HG03432 (cell line): ENCODE measurements around the gene LRRTM4.
"Not testable (repeated sequence)": the region's sequence is repeated elsewhere in the genome, so short reads cannot be mapped to it uniquely, and the experiment has no call there.

ENCODE experiments used
- ATAC-seq: cut with Tn5 transposase; IDR thresholded peaks from one replicate; pipeline ENCODE4 v1.9.1; 2021; ENCODE audit warnings: mild to moderate bottlenecking, moderate library complexity; ENCODE audit not compliant: unreplicated experiment

The LRRTM4 gene

DNA sequence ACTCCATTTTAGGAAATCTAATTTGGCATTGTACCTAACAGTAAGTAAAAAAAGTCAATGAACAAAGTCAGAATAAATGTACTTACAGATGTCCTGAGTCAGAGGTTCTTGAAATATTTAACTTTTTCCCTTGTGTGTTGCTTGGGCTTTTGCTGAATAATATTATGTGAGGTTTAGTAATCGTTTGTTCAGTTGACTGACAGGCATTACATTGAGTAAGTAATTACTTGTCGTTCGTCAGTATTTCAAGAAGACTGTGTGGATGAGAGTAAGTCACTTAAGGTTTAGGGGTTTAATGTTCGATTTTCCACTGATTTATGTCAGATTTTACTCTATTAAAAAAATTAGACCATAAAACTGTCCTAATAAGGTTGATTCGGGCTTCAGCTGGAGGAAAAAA lies 342.9 kb downstream of the LRRTM4 start:
- ATAC-seq: no peak

DNA sequence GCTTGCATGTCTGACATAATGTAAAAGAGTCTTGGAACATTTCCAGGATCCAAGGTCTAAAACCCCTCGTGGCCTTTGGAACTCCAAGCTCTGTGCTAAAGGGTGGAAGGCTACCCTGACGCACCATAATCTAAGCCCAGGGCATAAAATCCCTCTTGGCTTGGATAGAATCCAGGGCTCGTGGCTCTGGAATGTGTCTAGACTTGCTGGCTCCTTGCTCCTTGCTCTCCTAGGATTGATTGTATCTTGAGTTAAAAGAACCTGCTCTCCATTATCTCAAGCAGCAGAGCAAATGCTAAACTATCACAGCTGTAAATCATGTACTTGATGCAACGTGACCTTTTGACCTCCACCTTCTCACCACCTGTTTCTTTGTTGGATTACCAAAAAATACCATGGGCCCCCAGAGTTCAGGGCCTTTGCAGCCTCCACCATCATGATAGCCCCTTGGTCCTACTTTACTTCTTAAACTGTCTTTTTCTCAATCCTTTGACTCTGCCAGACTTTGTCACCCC lies 346.9 kb downstream of the LRRTM4 start:
- ATAC-seq: not testable (repeated sequence)

DNA sequence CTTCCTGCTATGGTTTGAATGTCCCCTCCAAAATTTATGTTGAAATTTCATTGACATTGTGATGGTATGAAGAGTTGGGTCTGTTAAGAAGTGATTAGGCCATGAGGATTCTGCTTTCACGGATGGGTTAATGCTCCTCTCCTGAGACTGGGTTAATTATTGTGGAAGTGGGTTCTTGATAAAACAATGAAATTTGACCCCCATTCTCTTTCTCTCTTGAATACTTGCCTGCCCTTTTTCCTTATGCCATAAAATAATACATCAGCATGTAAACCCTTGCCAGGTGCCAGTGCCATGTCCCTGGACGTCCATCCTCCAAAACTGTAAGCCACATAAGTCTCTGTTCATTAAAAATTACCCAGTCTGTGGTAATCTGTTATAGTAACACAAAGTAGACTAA lies 352.8 kb downstream of the LRRTM4 start:
- ATAC-seq: no peak

DNA sequence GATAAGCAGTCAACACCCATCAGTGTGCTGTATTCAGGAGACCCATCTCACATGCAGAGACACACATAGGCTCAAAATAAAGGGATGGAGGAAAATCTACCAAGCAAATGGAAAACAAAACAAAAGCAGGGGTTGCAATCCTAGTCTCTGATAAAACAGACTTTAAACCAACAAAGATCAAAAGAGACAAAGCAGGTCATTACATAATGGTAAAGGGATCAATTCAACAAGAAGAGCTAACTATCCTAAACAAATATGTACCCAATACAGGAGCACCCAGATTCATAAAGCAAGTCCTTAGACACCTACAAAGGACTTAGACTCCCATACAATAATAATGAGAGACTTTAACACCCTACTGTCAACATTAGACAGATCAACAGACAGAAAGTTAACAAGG lies 358.2 kb downstream of the LRRTM4 start:
- not testable (repeated sequence) for ATAC-seq

DNA sequence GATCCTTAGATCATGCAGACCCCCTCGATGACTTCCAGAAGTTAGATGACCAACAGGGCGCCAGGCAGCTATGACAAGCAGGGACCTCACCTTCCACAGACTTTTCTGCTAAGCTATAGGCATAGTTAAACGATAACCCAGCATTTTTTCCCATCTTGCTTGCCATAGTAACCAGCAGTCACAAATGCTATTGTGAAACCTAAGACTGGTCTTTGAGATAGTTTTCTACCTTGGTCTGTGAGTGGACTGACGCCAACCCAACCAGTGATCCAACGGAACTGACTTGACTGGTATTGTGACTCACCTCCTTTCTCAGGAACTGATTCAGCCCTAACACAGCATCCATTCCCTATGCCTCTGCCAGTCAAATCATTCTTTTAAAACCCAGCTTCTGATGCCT lies 361.2 kb downstream of the LRRTM4 start:
- ATAC-seq: no peak

DNA sequence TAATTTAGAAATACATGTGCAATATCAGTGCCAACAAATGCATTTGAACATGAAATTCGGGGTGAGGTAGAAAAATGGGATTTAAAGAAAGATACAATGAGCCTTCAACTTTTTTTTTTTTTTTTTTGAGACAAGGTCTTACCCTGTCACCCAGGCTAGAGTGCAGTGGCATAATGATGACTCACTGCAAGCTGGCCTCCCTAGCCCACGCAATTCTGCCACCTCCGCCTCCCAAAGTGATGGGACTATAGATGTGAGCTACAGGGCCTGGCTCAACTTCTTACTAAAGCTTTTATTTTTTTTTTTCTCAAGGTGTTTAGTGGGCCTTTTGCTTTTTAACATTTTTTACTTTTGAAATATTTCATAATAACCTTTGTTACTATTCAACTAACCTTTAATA lies 365.6 kb downstream of the LRRTM4 start:
- no peak for ATAC-seq

DNA sequence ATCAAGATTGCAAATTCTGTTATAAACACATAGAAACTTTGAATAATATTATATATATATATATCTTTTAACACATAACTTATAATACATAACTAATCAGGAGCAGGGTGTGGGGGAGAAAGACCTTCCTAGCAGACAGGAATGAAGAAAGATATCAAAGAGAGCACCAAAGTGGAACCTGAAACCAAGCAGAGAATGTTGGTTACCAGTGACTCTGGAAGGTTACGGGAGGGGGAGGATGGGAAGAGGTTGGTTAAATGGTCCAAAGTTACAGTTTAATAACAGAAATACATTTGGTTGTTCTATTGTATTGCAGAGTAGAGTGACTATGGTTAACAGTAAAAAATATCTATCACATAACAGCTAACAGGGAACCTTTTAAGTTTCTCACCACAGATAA lies 366.7 kb downstream of the LRRTM4 start:
- no peak for ATAC-seq

DNA sequence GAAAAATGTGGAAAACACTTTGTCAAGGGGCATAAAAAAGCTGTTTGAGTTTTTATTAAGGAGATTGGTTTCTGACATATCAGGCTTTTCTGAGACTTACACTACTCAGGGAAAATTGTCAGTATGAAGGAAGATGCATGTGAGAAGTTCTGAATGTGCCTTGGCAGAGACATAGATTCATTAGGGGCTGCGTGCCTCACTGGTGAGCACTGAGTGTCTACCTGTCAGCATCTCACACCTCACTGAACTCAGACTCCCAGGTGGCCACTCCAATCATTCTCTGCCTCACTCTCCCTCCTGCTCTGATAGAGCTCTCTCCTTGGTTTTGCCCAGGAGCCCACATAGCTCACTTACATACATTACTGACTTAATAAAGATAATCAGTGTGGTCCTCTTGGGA lies 372.6 kb downstream of the LRRTM4 start:
- no peak for ATAC-seq

DNA sequence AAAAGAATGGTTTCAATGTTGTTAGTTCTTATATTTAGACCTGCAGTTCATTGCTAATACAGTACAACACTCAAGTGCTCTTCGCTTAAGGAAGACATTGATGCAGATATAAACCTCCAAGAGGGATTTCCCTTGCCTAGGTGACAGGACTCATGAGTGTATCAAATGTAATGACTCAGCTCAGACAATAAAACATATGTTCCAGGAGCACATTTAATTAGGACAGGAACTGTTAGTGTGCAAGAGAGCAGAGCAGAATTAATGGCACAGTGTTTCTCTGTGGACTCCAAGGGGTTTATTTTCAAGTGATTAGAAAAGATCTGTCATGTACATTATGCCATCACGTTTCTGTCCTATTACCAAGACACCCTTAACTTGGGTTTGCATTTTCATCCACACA lies 375.0 kb downstream of the LRRTM4 start:
- ATAC-seq: no peak

DNA sequence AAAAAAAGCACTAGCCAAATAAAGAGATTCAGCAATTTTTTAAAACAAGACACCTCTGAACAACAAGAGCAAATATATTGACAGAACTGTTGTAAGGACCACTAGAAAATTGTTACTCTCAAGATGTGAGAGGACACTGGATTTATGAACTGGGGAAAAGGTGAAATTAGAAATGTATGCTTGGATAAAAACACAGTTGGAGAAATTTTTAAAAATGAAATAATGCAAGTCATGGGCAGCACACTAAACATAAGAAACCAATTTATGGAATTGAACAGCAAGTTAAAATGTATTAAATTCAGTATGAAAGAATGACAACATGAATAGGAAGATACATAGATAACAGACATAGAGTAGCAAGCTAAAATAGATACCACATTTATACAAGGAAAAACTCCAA lies 377.4 kb downstream of the LRRTM4 start:
- no peak for ATAC-seq

DNA sequence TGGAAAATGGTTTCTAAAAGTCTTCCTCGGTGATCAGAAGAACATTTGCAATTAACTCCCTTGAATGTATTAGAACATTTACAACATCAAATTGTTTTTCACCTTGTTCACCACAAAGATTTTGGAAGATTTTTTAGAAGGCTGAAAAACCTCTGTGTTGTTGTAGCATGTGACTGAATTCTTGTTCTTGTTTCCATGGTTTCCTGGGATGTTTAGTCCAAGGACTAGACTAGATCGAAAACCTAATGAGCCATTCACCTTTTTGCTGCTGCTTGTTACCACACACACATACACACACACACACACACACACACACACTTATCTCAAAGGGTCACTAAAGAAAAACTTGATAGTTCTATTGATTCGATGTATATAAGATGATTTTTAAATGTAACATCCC lies 380.0 kb downstream of the LRRTM4 start:
- ATAC-seq: no peak

DNA sequence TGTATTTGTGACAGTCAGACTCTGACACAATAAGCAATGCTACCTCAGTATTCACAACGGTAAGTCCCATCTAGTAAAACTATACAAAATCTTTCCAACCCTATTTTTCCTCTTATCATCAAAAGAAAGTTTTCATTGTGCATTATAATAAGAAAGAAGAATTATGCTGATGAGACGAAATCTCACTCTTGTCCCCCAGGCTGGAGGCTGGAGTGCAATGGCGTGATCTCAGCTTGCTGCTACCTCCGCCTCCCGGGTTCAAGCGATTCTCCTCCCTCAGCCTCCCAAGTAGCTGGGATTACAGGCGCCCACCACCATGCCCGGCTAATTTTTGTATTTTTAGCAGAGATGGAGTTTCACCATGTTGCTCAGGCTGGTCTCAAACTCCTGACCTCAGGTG lies 393.7 kb downstream of the LRRTM4 start:
- not testable (repeated sequence) for ATAC-seq

DNA sequence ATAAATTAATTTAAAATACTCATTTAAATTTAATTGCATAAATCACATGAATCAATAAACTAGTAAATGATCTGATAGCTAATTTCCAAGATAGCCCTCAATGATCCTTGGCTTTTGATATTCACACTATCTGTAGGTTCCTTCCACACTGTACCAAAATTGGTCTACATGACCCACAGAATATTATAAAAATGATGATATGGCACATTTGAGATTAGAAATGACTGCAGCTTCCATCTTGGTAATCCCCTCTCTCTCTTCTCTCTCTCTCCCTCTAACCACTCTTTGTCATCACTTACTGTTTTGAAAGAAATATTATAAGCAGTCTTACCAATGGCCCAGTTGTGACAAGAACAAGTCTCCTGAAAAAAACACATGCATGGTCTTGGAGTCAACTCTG lies 394.8 kb downstream of the LRRTM4 start:
- ATAC-seq: no peak

DNA sequence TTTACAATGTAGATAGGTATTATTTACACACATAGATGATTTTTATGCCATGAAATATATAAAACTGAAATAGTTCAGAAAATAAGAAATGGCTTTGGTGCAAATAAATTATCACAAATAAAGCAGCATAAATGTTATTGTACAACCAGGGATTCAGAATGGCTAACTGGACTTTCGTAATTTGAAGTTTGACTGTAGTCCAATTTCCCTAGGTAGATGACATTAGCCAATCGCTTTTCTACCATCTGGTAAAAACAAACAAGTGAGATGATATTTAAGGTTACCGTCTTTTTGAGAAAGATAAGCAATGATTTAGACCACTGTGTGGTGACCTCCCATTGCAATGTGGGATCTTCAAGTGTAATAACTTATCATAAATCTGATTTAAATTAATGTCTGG lies 400.7 kb downstream of the LRRTM4 start:
- no peak for ATAC-seq

DNA sequence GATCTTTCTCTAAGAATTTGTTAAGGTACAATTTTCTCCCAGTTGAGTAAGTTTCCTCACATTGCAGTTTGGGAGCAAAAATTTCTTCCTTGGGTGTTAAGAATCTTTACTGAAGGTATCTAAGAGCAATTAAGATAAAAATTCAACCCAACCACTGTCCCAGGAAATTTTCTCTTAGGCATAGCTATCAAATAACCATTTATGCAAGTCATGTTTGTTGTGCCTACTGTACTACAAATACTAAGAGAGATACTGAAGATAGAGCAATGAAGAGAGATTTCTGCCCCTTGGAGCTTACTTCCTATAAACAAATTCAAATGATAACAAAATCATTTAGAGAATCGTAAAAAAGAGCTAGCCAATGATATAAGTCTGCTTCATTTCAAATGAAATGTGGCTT lies 402.8 kb downstream of the LRRTM4 start:
- no peak for ATAC-seq

DNA sequence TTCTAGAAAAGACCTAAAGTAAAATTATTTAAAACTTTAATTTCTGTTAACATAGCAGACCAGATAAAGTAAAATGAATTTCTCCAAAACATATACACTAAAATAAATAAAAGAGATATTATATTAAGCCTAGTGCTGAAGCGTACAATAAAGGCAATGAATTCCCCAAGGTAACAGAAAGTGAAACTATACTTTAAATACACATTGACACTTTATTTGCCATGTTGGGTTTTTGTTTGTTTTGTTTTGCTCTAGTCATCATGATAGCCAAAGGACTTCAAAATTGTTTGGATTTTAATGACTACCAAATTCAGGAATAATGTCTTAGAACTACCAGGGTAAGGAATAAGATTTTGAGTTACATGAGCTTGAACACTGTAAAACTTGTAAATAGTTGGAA lies 413.3 kb downstream of the LRRTM4 start:
- no peak for ATAC-seq

DNA sequence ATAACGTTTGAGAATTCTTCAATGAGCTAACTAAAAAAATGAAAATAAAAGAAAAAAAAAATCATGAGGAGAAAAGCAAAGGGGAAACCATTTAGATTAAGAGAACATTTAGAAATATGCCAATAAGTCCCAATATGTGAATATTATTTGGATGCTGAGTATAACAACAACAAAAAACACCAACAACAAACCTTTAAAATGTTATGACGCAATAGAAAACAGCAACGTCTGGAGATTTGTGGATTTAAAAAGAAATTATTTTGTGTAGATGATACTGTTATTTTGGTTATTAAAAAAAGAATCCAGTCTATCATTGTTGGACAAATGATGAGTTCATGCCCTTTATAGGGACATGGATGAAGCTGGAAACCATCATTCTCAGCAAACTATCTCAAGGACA lies 417.2 kb downstream of the LRRTM4 start:
- no peak for ATAC-seq

DNA sequence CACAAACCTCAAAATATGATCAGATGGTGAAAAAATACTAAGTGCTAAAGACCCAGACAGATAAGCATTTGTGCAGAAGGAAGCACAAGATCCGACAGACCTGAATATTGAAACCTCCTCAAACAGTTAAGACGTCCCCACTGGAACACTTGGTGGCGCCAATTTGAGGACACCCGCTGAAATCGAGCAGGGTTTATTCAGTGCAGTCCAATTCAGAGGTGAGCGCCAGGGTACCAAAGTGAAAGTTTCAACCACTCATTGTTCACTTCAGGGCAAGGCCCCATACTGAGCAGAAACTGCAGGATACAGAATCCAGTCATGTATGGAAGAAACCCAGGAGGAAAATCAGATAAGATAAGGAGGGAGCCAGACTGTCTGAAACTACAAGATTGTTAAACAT lies 417.6 kb downstream of the LRRTM4 start:
- no peak for ATAC-seq

DNA sequence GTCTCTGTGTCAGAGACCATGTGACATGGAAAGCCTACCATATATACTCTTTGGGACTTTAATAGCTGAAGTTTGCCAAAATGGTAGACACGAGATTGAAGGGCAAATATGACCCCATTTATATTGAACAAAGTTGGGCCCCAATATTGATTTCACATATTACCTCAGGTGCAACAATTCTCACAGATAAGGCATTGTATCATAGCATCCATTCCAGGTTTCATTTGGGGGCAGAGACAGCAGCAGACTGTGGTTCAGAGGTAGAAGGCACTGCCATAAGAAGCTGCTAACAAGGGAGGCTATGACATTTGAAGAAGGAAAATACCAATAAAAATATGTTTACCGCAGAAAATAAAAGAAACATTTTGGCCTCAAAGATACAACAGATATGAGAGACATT lies 419.2 kb downstream of the LRRTM4 start:
- no peak for ATAC-seq

DNA sequence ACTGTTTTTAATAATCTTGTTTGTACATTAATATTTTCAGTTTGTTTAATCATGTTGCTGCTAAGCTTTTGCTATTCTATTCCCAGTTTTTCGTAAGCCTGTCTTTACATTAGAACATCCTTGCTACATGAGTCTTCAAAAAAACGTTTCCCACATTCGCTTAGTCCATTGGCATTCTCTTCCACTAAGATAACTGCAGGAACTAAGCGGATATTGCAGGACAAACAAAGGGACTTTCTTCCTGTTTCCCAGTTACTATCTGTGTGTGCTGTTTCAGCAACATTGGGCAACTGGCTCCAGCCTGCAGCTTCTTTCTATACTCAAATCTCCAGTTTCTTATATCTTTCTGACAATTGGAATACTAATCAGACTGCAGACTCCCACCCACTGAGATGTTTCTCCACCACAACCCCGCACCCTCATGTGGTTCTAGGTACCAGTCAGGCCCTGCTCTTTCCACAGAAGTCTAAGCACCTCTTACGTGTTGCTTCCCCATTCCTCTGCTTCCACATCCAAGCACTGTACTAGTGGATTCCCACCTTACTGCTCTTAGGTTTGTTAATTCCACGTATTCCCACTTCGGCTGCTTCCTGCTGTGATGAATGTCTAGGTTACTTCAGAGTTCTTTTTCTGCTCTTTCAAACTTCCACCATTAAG lies 420.3 kb downstream of the LRRTM4 start:
- ATAC-seq: no peak

DNA sequence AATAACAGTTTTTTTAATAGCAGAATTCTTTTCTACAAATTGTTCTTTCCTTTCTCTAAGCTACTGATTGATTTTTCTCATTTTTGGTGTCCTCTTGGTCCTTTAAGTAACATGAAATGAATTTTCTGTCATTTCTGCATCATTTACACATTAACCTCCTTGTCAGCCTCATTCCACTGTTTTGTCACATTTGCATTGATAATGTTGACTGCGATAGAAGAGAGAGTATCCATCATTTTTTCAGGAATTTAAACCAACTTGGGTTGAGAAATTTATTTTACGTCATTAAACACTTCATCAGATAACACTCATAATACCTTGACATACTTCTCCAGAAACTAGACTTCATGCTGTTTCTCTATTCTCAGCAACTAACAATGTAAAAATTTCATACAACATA lies 422.2 kb downstream of the LRRTM4 start:
- ATAC-seq: no peak

DNA sequence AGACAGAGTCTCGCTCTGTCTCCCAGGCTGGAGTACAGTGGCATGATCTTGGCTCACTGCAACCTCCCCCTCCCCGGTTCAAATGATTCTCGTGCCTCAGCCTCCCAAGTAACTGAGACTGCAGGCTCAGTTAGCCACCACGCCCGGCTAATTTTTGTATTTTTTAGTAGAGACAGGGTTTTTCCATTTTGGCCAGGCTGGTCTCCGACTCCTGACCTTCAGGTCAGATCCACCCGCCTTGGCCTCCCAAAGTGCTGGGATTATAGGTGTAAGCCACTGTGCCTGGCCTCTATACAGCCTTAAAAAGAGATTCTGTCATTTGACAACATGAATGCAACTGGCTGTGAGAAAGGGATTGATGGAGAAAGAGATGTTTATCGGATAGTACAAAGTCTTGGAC lies 426.7 kb downstream of the LRRTM4 start:
- not testable (repeated sequence) for ATAC-seq

DNA sequence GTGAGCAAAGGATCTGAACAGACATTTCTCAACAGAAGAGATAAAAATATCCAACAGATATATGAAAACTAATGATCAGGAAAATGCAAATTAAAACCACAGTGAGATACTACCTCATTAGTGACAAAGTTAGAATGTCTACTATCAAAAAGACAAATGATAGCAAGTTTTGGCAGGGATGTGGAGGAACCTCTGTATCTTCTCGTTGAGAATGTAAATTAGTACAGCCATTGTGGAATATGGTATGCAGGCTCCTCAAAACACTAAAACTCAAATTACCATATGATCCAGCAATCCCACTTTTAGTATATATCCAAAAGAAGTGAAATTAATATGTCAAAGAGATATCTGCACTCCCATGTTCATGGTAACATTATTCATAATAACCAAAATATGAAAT lies 427.1 kb downstream of the LRRTM4 start:
- ATAC-seq: no peak
